Renal pelvis (tissue), 12 donors: ENCODE data around the gene PADI4. TPM values are rescaled to one million over a fixed set of nuclear protein-coding genes. Genes with fewer than 3 reads are reported as not detected.

Experiments used
- DNase-seq: peaks from one replicate; pipeline ENCODE4 v3.0.0-alpha.2; 2013
- long read RNA-seq, 16 experiments: transcript quantifications; one replicate each; lab custom pipeline, GENCODE V29; 2026
- polyA plus RNA-seq, 3 donors: library from polyadenylated mRNA; unstranded; fragments of 120-200 nt; gene quantifications; one replicate each; pipeline ENCODE4 v1.2.1, GENCODE V29; 2013; ENCODE audit not compliant: insufficient read length in 3 of 3

PADI4 gene
- polyA plus RNA-seq = 1 to 10 TPM in 1 of 3 donors, under 1 TPM in 2; 0.88 to 1.4 (median 0.99) TPM
- long read RNA-seq, donor 1 = 0 reads
- long read RNA-seq, donor 2, partial matches to known transcripts = 0 of 2 reads
- long read RNA-seq, donor 2, other reads (novel, unspliced or antisense) = 0 of 2 reads
- long read RNA-seq, donor 3 = 0 reads
- long read RNA-seq, donor 4 = 0 reads
- long read RNA-seq, donor 5 = 0 reads
- long read RNA-seq, donor 6 = 0 reads
- long read RNA-seq, donor 7 = 0 reads
- long read RNA-seq, donor 8 = 0 reads
- long read RNA-seq, donor 9 = 0 reads
- long read RNA-seq, donor 10 = 0 reads
- long read RNA-seq, donor 11 = 0 reads
- long read RNA-seq, donor 12 = 0 reads
- long read RNA-seq, donor 13 = 0 reads
- long read RNA-seq, donor 14 = 0 reads
- long read RNA-seq, donor 15 = 0 reads
- long read RNA-seq, donor 16 = 0 reads

- no peak for DNase-seq
Observed at GRCh38 chr1:17307946-17308345, at the start of gene PADI4. TSS of gene PADI4 (plus strand) at chr1:17308197. CDS start at chr1:17308223, 26 bp downstream.

- DNase-seq = no peak
Observed at GRCh38 chr1:17258758-17259130, 49.3 kb upstream of the PADI4 start.

GRCh38 chr1:17259233-17259873 lies 48.6 kb upstream of the PADI4 start:
- DNase-seq = no peak

GRCh38 chr1:17260264-17260663 lies 47.7 kb upstream of the PADI4 start:
- no peak for DNase-seq

GRCh38 chr1:17260738-17261137 lies 47.3 kb upstream of the PADI4 start:
- DNase-seq = no peak

GRCh38 chr1:17263936-17264335 lies 44.1 kb upstream of the PADI4 start:
- DNase-seq = no peak

GRCh38 chr1:17264470-17264869 lies 43.5 kb upstream of the PADI4 start:
- no peak for DNase-seq

- no peak for DNase-seq
Observed at GRCh38 chr1:17265162-17265561, 42.8 kb upstream of the PADI4 start.

DNA sequence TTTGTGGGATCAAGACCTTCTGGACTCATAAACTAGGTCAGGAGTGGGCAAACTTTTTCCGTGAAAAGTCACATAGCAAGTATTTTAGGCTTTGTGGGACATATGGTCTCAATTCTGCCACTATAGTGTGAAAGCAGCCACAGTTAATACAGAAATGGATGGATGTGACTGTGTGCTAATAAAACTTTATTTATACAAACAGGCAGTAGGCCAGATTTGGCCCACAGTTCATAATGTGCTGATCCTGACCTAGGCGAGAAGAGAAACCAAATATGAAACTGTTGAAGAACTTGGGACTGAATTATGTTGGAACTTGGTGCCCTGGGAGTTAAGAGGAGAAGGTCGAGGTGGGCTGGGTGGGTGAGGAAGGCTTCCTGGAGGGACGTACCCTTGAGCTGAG lies 42.0 kb upstream of the PADI4 start:
- no peak for DNase-seq

DNA sequence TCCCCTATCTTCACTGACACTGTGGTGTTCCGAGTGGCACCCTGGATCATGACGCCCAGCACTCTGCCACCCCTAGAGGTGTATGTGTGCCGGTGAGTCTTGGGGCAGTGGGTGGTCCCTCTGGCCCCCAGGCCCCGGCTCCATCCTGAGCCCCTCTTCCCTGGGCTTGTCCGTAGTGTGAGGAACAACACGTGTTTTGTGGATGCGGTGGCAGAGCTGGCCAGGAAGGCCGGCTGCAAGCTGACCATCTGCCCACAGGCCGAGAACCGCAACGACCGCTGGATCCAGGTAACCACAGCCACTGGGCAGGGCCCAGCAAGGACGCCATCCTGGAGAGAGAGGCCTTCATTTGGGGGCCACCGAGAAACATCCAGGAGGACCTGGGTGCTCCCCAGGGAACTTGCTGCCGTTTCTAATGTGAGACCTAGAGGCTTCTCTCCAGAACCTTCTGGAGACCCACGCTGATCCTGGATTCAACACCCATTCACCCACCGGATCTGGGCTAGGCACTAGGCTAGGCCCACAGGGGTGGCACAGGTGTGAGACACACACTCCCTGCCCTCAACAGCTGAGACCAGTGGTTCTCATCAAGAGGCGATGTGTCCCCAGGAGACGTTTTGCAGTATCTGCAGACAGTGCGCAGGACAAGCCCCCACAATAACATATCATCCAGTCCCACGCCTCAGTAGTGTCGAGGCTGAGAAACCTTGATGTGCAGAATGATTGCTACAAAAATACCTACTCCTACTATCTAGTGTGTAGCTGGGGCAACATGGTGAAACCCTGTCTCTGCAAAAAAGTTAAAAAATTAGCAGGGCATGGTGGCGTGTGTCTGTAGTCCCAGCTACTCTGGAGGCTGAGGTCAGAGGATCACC lies 36.9 kb upstream of the PADI4 start:
- no peak for DNase-seq

DNA sequence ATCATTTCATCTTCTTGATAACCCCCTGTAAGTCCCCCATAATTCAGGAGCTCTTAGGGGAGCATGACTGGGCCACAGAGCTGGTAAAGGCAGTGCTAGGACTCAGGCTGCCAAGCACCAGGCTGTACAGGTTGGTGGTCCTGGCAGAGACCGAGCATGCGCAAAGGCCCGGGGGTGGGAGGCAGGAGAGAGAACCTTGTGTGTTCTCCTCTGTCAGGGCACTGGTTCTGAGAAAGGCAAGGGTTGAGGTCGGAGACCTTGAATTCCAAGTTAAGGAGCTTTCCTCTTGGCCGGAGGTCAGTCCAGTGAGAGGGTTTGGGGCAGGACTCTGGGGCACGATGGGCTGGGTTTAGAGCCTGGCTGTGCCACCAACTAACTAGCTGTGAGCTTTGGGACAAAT lies 35.9 kb upstream of the PADI4 start:
- DNase-seq = no peak

GRCh38 chr1:17272646-17273045 lies 35.4 kb upstream of the PADI4 start:
- no peak for DNase-seq

GRCh38 chr1:17273096-17273495 lies 34.9 kb upstream of the PADI4 start:
- DNase-seq = no peak

DNA sequence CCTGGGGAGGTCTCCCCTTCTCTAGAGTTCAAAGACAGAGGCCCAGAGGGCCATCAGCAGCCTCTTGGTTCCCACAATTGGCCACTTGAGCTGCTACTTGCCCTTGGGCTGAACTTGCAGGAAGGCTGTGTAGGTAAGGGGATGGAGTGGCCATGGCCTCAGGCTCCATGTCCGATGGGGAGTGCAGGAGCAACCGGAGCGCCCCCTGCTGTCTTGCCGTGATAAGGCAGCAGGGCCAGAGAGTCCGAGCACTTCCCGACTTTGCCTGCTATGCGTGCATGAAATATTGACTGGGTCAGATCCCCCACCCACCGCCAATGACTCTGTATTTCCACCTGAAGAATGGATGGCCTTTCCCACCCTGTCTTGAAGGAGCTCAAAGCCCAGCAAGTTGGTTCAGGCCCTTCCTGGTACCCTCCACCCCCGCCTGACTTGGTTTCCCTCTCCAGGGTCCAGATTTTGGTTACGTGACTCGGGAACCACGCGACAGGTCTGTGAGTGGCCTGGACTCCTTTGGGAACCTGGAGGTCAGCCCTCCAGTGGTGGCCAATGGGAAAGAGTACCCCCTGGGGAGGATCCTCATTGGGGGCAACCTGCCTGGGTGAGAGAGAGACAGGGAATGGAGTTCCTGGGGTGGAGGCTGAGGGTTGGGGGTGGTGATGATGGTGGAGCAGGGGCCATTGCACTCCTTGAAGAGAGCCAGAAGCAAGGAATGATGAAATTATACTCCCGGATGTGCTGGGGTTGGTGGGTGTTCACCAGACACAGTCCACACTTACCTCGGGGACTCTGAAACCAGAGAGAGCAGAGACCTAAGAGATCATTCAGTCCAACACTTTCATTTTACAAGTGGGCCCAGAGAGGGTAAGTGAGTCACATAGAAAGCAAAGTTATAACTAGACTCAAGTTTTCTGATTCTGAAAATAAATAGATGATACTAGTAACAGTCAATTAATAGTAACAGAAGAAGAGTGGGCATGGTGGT lies 33.5 kb upstream of the PADI4 start:
- DNase-seq = no peak

GRCh38 chr1:17276568-17276967 lies 31.4 kb upstream of the PADI4 start:
- no peak for DNase-seq

- no peak for DNase-seq
Observed at GRCh38 chr1:17277511-17278159, 30.4 kb upstream of the PADI4 start.

DNA sequence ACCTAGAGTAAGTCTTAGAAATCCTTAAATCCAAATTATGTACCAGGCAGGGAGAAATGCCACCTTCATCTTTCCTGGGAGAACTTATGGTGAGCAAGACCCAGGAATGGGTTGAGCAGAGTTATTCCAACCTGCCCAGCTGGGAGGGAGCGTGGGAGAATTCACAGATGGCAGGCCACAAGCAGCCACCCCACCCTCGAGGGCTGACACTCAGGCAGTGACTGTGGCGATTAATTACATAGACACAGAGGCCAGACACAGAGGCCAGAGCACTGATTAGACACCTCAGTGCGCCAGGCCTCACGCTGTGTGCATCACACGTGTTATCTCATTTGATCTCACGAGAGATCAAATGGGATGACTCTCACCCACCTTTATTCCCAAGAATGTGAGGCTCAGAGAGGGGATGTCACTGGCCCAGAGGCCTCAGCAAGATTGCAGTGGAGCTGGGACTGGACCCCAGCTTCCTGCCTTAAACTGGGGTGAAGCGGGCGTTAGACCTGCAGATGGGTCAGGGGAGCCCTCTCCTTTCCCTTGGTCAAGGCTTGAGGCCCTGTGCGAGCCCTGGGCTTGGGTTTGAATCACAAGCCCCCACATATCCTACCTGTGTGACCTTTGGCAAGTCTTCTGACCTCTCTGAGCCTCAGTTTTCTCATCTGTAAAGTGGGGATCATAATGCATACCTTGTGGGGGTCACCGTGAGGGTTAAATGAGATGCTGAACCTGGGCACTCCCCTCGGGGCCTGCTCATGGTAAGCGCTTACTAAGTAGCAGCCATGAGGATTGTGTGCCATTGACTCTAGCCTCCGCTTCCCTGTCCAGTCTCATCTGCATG lies 28.8 kb upstream of the PADI4 start:
- no peak for DNase-seq

DNA sequence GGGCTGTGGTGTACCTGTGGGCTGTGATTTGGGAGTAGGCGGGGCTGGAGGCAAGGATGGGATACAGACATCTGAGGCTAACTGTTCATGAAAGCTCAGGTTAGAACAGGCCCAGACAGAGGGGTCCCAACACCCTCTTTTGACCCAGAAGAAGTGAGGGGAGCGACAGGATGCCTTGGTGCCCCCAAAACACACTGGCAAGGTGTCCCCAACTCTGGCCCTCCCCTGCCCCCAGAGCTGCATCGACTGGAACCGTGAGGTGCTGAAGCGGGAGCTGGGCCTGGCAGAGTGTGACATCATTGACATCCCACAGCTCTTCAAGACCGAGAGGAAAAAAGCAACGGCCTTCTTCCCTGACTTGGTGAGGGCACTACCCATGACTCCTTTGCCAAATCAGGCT lies 27.6 kb upstream of the PADI4 start:
- DNase-seq = no peak

- DNase-seq = no peak
Observed at GRCh38 chr1:17280894-17281293, 27.1 kb upstream of the PADI4 start.

DNA sequence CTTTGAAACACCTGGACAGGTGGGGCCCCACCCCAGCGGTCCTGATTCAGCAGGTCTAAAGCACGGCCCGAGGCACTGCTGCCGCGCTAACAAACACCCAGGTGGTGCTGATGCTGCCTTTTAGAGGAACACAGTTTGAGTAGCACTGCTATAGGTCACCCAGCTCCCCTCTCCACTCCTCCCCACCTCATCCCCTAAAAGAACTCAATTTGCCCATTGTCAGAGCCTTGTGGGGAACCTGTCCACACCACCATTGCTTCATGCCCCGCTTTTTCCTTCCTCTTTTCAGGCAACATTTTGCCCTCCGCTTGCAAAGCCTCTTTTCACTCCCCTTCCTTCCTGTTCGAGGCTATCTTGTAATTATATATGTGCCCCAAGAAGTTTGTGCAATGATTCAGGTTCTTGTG lies 26.2 kb upstream of the PADI4 start:
- DNase-seq = no peak
